GM12878 (cell line): ENCODE results near the gene ZNF22. TPM values are rescaled to one million over a fixed set of nuclear protein-coding genes. Genes with fewer than 3 reads are reported as not detected.

Experiments
- CREB1 ChIP-seq: IDR thresholded peaks from 2 replicates; pipeline ENCODE4 v1.6.1; 2012; ENCODE audit warnings: low read depth, mild to moderate bottlenecking, inconsistent platforms
- DPF2 ChIP-seq: fragments of 450-650 bp; IDR thresholded peaks from 2 replicates; pipeline ENCODE4 v1.6.1; 2017; ENCODE audit warnings: mild to moderate bottlenecking
- FOXK2 ChIP-seq: fragments of 450-650 bp; IDR thresholded peaks from 2 replicates; pipeline ENCODE4 v1.6.1; 2017; ENCODE audit warnings: mild to moderate bottlenecking, moderate library complexity
- IKZF1 ChIP-seq: fragments of 450-650 bp; conservative IDR thresholded peaks from 2 replicates; pipeline ENCODE4 v1.6.1; 2017; ENCODE audit warnings: antibody characterized with exemption, mild to moderate bottlenecking
- KDM1A ChIP-seq: fragments of 200-600 bp; sonication (generic); IDR thresholded peaks from 2 replicates; pipeline ENCODE4 v1.6.1; 2016; ENCODE audit warnings: borderline replicate concordance
- MYB ChIP-seq: fragments of 150-350 bp; IDR thresholded peaks from 2 replicates; pipeline ENCODE4 v1.6.1; 2014; ENCODE audit warnings: mild to moderate bottlenecking, low read depth, low read length, borderline replicate concordance
- RAD51 ChIP-seq: fragments of 450-650 bp; IDR thresholded peaks from 2 replicates; pipeline ENCODE4 v1.6.1; 2016; ENCODE audit warnings: moderate library complexity, mild to moderate bottlenecking, inconsistent platforms
- RCOR1 ChIP-seq: conservative IDR thresholded peaks from 2 replicates; pipeline ENCODE4 v1.6.1; 2012; ENCODE audit warnings: low read depth, low read length, improper control_type of control experiment
- SIN3A ChIP-seq: IDR thresholded peaks from 2 replicates; pipeline ENCODE4 v1.6.1; 2012; ENCODE audit warnings: low read depth, low read length, improper control_type of control experiment
- SMARCA5 ChIP-seq: fragments of 450-650 bp; IDR thresholded peaks from 2 replicates; pipeline ENCODE4 v1.6.1; 2017; ENCODE audit warnings: mild to moderate bottlenecking
- SP1 ChIP-seq: IDR thresholded peaks from one replicate; pipeline ENCODE4 v1.6.1; 2011; ENCODE audit warnings: low read depth, low read length
- SUZ12 ChIP-seq: fragments of 200-600 bp; sonication (generic); IDR thresholded peaks from one replicate; pipeline ENCODE4 v1.6.1; 2018; ENCODE audit warnings: antibody characterized with exemption, mild to moderate bottlenecking; ENCODE audit not compliant: unreplicated experiment
- TBL1XR1 ChIP-seq: IDR thresholded peaks from 2 replicates; pipeline ENCODE4 v1.6.1; 2012; ENCODE audit warnings: low read depth, low read length, improper control_type of control experiment
- YBX1 ChIP-seq: fragments of 450-650 bp; IDR thresholded peaks from 2 replicates; pipeline ENCODE4 v1.6.1; 2016; ENCODE audit warnings: antibody characterized with exemption
- polyA plus RNA-seq, 11 experiments: library from polyadenylated mRNA; depleted of rRNA in 4 of 11; unstranded in 6 of 11; stranded (reverse) in 5 of 11; fragments of >200 nt; fragmentation: Nextera tagmentation in 4 of 11; fragmentation: Illumina TruSeq in 1 of 11; extraction: Ambion mirVana in 4 of 11; extraction: Trizol in 1 of 11; gene quantifications; 1 replicate in 1 of 11; 2 replicates in 10 of 11; pipeline versions ENCODE4 v1.2.1 to v1.2.3, GENCODE V29; 2011 to 2016; ENCODE audit warnings: inconsistent platforms in 2 of 11, missing spikeins in 2 of 11, low read depth in 1 of 11
- total RNA-seq, 4 experiments: library from RNA; depleted of rRNA in 3 of 4; stranded (reverse); fragments of >200 nt in 3 of 4; fragmentation: Illumina TruSeq in 1 of 4; extraction: Trizol in 1 of 4; gene quantifications; 2 replicates each; pipeline versions ENCODE4 v1.2.1 to v1.2.3, GENCODE V29; 2013 to 2021
- TF ChIP-seq, protein P1 (sequence below): fragments of 450-650 bp; IDR thresholded peaks from 2 replicates; pipeline ENCODE4 v1.6.1; 2017; ENCODE audit warnings: mild to moderate bottlenecking, moderate library complexity

ZNF22 gene
- total and polyA plus RNA-seq, 10 of the 15 experiments (the other 5 are each of a cell fraction or from before 2014, with no cell fraction given) = 31.1 to 74.4 (median 43.8) TPM

DNA sequence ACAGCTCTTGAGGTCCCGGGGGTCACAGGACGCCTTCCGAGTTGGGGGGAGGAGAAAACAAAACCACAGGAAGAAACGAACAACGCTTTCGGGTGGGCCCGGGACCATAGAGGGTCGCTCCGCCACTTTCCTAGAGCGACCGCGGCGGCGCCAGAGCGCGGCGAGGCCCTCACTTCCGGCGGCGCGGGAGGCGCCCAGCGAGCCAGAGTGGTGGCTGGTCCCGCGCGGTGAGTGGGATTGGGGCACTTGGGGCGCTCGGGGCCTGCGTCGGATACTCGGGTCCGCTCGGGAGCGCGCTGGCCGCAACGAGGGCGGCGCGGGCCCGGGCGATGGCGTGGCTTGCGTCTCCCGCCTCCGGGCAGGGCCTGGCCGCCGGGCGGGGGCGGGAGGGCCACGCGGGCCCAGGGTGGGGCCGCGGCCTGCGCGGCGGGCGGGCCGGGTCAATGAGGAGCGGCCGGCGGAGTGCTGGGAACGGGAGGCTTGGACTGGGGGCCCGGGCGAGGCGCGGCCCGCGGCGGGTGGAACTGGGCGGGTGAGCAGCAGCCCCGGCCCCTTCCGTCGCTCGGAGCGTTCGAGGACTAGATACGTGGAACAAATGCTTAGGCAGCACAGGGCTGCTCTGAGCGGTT is at the start of gene ZNF22 (continued):
- TF ChIP-seq, protein P1, sequence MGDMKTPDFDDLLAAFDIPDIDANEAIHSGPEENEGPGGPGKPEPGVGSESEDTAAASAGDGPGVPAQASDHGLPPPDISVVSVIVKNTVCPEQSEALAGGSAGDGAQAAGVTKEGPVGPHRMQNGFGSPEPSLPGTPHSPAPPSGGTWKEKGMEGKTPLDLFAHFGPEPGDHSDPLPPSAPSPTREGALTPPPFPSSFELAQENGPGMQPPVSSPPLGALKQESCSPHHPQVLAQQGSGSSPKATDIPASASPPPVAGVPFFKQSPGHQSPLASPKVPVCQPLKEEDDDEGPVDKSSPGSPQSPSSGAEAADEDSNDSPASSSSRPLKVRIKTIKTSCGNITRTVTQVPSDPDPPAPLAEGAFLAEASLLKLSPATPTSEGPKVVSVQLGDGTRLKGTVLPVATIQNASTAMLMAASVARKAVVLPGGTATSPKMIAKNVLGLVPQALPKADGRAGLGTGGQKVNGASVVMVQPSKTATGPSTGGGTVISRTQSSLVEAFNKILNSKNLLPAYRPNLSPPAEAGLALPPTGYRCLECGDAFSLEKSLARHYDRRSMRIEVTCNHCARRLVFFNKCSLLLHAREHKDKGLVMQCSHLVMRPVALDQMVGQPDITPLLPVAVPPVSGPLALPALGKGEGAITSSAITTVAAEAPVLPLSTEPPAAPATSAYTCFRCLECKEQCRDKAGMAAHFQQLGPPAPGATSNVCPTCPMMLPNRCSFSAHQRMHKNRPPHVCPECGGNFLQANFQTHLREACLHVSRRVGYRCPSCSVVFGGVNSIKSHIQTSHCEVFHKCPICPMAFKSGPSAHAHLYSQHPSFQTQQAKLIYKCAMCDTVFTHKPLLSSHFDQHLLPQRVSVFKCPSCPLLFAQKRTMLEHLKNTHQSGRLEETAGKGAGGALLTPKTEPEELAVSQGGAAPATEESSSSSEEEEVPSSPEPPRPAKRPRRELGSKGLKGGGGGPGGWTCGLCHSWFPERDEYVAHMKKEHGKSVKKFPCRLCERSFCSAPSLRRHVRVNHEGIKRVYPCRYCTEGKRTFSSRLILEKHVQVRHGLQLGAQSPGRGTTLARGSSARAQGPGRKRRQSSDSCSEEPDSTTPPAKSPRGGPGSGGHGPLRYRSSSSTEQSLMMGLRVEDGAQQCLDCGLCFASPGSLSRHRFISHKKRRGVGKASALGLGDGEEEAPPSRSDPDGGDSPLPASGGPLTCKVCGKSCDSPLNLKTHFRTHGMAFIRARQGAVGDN = peak; percentile 86
- TF ChIP-seq MYB (no peak), SUZ12 (no peak), SMARCA5 (no peak), KDM1A (no peak), TBL1XR1 (no peak), YBX1 (no peak), DPF2 (peak; percentile 50; the same call in 1 of the 2 replicates), RCOR1 (no peak), SP1 (peak; percentile 29), IKZF1 (peak; percentile 86), FOXK2 (no peak), RAD51 (no peak), SIN3A (no peak), CREB1 (peak; percentile 48)
